ENCODE data around the gene RNF123. TPM values are rescaled to one million over a fixed set of nuclear protein-coding genes. Genes with fewer than 3 reads are reported as not detected.

RNF123 gene
- total and polyA plus RNA-seq, 2 donors (not counting 3 experiments of a cell fraction or from before 2014, with no cell fraction given) = 43.4 to 59.3 TPM

GRCh38 chr3:49720855-49721595, 31.7 kb downstream of the RNF123 start:
- CTCF ChIA-PET = interaction anchor here (1.0 kb wide), 1 partner anchor 118 kb away, joined by 3 read pairs; no protein-coding TSS in a partner anchor
- no peak overlapping the region for H3K27ac ChIP-seq (ENCODE audit: insufficient read depth, low read depth, low read length)
- DNase-seq (ENCODE audit: low read depth, low spot score) (no peak), FAIRE-seq (no peak)
- H2AFZ ChIP-seq (ENCODE audit: low read depth, low read length) = no peak overlapping the region
- H3K36me3 ChIP-seq (ENCODE audit: control insufficient read depth in 2 of 2, extremely low read depth in 1 of 2, insufficient read depth in 2 of 2, low read length in 2 of 2) = peaks cover 3 to 22% of the 10 kb centered on the region in 2 experiments
- no peaks in the 10 kb centered on the region for H3K9me3 ChIP-seq (replicated peaks; ENCODE audit: control insufficient read depth, insufficient read depth, low read length)
- dilution Hi-C loops (cut with MboI; ENCODE audit: extremely low pct_ligation_motif_present, low sequenced_read_pairs) (no loop called here), intact Hi-C loops (cut with micrococcal nuclease) (loop anchor here (10.0 kb wide), 1 partner anchor 364 kb away; the partner anchor contains the start of gene RBM5)
- no peak overlapping the region for H3K4me2 ChIP-seq (ENCODE audit: insufficient read depth, low read length)
- H3K79me2 ChIP-seq (ENCODE audit: control insufficient read depth, insufficient read depth, low read length) = peaks cover 13% of the 10 kb centered on the region
- H3K4me1 ChIP-seq (ENCODE audit: control insufficient read depth, extremely low read depth, insufficient read depth, low read length) = peaks cover 19% of the 10 kb centered on the region
- no peak overlapping the region for H3K9ac ChIP-seq (replicated peaks; ENCODE audit: extremely low read depth, insufficient read depth, low read length)
- TSS peak; percentile 3 for BruUV-seq (replicated peaks)
- no peaks in the 10 kb centered on the region for H3K27me3 ChIP-seq (ENCODE audit: control insufficient read depth in 2 of 2, insufficient read depth in 2 of 2, low read length in 2 of 2)
- H3K4me3 ChIP-seq (replicated peaks in 1 of 3; ENCODE audit: insufficient read depth in 1 of 3, low read depth in 1 of 3, low read length in 3 of 3) = no peak overlapping the region
- H3K9me1 ChIP-seq (replicated peaks; ENCODE audit: control insufficient read depth, extremely low read depth, insufficient read depth, low read length) = no peaks in the 10 kb centered on the region
- TF ChIP-seq MYC (IDR thresholded peaks at IDR 0.05; ENCODE audit: low read depth, low read length) (no peak), CTCF (IDR thresholded peaks at IDR 0.05; ENCODE audit: extremely low read depth in 1 of 2, insufficient read depth in 1 of 2, low read depth in 1 of 2, low read length in 2 of 2) (no peak), GATA2 (IDR thresholded peaks at IDR 0.05; ENCODE audit: insufficient read depth, insufficient read length, low read depth, low read length) (no peak), POLR2A (IDR thresholded peaks at IDR 0.05; ENCODE audit: low read depth, low read length) (no peak)
- no peaks in the 10 kb centered on the region for H4K20me1 ChIP-seq (replicated peaks; ENCODE audit: control insufficient read depth, extremely low read depth, insufficient read depth, low read length)
- POLR2A ChIA-PET = no interaction called here

GRCh38 chr3:49721596-49721895, 32.2 kb downstream of the RNF123 start:
- dilution Hi-C loops (cut with MboI; ENCODE audit: extremely low pct_ligation_motif_present, low sequenced_read_pairs) (no loop called here), intact Hi-C loops (cut with micrococcal nuclease) (loop anchor here (10.0 kb wide), 1 partner anchor 363 kb away; the partner anchor contains the start of gene RBM5)
- POLR2A ChIA-PET = no interaction called here
- peaks cover 19% of the 10 kb centered on the region for H3K4me1 ChIP-seq (ENCODE audit: control insufficient read depth, extremely low read depth, insufficient read depth, low read length)
- no peak for TF ChIP-seq EZH2 (IDR thresholded peaks at IDR 0.05; ENCODE audit: borderline replicate concordance, low read depth, low read length, severe bottlenecking)
- no peak for TF ChIP-seq GATA2 (IDR thresholded peaks at IDR 0.05; ENCODE audit: insufficient read depth, insufficient read length, low read depth, low read length)
- TF ChIP-seq MYC (IDR thresholded peaks at IDR 0.05; ENCODE audit: low read depth, low read length) = no peak
- no peak for TF ChIP-seq FOS (IDR thresholded peaks at IDR 0.05; ENCODE audit: borderline replicate concordance, insufficient read depth, low read length)
- no peak for TF ChIP-seq MAX (IDR thresholded peaks at IDR 0.05; ENCODE audit: insufficient read depth, insufficient read length)
- no peak for TF ChIP-seq JUN (IDR thresholded peaks at IDR 0.05; ENCODE audit: borderline replicate concordance, insufficient read depth, insufficient read length, low read depth)
- no peak for DNase-seq (ENCODE audit: low read depth, low spot score)
- H3K4me2 ChIP-seq (ENCODE audit: insufficient read depth, low read length) = no peak overlapping the region
- CTCF ChIA-PET = interaction anchor here (1.0 kb wide), 1 partner anchor 118 kb away, joined by 3 read pairs; no protein-coding TSS in a partner anchor
- H3K9me3 ChIP-seq (replicated peaks; ENCODE audit: control insufficient read depth, insufficient read depth, low read length) = no peaks in the 10 kb centered on the region
- H3K79me2 ChIP-seq (ENCODE audit: control insufficient read depth, insufficient read depth, low read length) = peaks cover 13% of the 10 kb centered on the region
- no peak overlapping the region for H2AFZ ChIP-seq (ENCODE audit: low read depth, low read length)
- no peaks in the 10 kb centered on the region for H4K20me1 ChIP-seq (replicated peaks; ENCODE audit: control insufficient read depth, extremely low read depth, insufficient read depth, low read length)
- peaks cover 3 to 28% of the 10 kb centered on the region in 2 experiments for H3K36me3 ChIP-seq (ENCODE audit: control insufficient read depth in 2 of 2, extremely low read depth in 1 of 2, insufficient read depth in 2 of 2, low read length in 2 of 2)
- H3K9me1 ChIP-seq (replicated peaks; ENCODE audit: control insufficient read depth, extremely low read depth, insufficient read depth, low read length) = no peaks in the 10 kb centered on the region
- no peak overlapping the region for H3K9ac ChIP-seq (replicated peaks; ENCODE audit: extremely low read depth, insufficient read depth, low read length)
- no peaks in the 10 kb centered on the region for H3K27me3 ChIP-seq (ENCODE audit: control insufficient read depth in 2 of 2, insufficient read depth in 2 of 2, low read length in 2 of 2)
- no peak for FAIRE-seq
- no peak overlapping the region for H3K4me3 ChIP-seq (replicated peaks in 1 of 3; ENCODE audit: insufficient read depth in 1 of 3, low read depth in 1 of 3, low read length in 3 of 3)
- H3K27ac ChIP-seq (ENCODE audit: insufficient read depth, low read depth, low read length) = no peak overlapping the region
- BruUV-seq (replicated peaks) = no TSS peak
